GM21360 (cell line): Measurements from ENCODE around the gene TOMM40L.
"Not testable (repeated sequence)": the region's sequence is repeated elsewhere in the genome, so short reads cannot be mapped to it uniquely, and the experiment has no call there.

Experiments used
- ATAC-seq: cut with Tn5 transposase; IDR thresholded peaks from one replicate; pipeline ENCODE4 v1.9.1; 2021; ENCODE audit warnings: mild to moderate bottlenecking, moderate library complexity; ENCODE audit not compliant: unreplicated experiment

The TOMM40L gene

GRCh38 chr1:161219078-161219892 lies 6.6 kb upstream of the TOMM40L start:
- no peak for ATAC-seq

- ATAC-seq, result no peak
Measured at GRCh38 chr1:161220002-161220401, 5.9 kb upstream of the TOMM40L start.

DNA sequence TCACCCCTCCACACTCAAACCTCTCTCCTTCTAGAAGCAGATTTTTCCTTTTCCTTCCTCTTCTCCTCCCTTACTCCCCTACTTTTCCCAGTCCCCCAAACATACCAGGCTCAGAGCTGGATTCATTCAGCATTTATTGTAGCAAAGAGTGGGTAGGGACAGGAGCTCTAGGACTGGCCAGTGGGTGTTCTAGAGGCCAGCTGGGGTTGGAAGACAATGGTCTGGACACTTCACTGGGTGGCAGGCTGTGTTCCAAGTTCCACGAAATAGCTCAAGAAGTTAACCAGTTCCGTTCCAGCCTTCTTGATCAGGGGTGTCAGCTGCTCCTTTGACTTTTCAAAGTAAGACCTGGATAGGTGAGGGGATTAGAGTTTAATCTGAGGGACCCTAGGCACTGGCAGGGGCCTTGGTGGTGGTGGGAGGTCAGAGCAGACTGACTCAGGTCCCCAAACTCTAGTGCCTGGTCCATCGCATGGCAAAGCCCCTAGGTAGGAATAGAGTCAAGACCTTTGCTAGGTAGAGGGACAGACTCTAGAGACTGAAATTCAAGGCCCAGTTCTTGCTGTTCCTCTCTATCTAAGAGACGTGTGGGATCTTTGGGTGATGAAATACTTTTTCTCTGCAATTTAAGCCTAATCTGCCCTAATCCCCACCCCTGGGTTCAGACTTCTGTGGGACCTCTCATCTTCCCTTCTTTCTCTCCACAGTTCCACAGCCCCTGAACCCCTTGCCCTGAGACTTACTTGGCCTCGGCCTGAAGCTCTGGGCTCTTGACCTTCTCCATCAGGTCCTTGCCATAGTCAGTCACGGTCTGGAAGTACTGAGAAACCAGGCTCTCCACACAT lies 3.5 kb upstream of the TOMM40L start:
- ATAC-seq, result no peak

- ATAC-seq, result no peak
Measured at GRCh38 chr1:161223805-161224694, 1.8 kb upstream of the TOMM40L start.

DNA sequence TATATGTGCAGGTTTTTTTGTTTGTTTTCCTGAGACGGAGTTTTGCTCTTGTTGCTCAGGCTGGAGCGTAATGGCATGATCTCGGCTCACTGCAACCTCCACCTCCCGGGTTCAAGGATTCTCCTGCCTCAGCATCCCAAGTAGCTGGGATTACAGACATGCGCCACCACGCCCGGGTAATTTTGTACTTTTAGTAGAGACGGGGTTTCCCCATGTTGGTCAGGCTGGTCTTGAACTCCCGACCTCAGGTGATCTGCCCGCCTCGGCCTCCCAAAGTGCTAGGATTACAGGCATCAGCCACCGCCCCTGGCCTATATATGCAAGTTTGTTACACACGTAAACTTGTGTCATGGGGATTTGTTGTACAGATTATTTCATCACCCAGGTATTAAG lies 1.2 kb upstream of the TOMM40L start:
- not testable (repeated sequence) for ATAC-seq

GRCh38 chr1:161225178-161225533 lies 704 bp upstream of the TOMM40L start:
- ATAC-seq, result no peak

DNA sequence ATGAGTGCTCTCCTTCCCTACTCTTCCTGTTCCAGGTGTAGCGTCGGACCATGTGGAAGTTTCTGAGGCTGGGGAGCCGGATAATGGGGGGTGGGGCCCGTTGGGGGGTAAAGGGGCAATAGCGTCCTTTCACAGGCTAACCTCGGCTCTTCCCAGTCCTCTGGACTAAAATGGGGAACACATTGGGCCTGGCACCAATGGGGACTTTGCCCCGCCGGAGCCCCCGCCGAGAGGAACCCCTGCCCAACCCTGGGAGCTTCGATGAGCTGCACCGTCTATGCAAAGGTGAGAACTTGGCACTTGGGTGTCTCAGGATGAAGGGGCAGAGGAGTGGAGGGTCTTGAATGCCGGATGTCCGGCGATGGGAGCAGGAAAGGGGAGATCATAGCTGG lies 456 bp downstream of the TOMM40L start:
- no peak for ATAC-seq

DNA sequence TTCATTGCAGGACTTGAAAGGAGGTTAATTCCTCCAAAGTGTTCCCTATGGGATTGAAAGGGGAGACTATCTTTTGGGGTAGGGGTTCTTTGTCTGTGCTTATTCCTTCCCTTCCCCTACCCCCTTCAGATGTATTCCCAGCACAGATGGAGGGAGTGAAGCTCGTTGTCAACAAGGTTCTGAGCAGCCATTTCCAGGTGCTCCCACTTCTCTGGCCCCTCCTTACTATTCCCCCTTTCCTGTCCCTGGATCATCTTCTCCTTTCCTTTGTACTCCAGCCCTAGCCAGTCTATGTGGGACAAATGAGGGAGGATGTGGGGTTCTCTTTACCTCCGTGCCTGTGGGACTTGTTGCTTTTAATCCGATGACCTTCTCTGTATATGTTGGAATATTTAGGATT lies 899 bp downstream of the TOMM40L start:
- ATAC-seq, result no peak

DNA sequence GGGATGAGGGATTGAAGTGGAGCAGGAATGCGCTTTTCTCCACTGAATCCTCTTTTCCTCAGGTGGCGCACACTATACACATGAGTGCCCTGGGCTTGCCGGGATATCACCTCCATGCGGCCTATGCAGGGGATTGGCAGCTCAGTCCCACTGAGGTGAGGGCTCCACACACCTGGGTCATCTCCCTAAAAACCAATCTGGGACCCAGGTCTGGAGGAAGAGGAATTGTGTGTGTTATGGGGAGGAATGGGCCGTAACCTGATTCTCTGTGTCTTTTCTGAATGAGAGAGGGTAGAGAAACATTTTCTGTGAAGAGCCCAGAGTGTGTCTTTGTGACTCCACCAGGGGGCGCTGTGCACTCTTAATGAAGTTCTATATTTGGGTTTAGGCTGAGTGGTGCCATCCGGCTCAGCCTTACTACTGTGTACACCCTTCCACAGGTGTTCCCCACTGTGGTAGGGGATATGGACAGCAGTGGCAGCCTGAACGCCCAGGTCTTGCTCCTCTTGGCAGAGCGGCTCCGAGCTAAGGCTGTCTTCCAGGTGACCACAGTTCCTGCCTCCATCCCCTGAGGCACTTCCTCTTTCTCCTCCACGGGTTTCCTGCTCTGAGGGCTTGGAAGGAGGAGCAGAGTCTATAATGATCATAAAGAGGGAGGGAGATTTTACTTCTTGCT lies 1.5 kb downstream of the TOMM40L start:
- ATAC-seq, result peak; percentile 38

- ATAC-seq, result no peak
Measured at GRCh38 chr1:161228032-161228431, 2.2 kb downstream of the TOMM40L start.

GRCh38 chr1:161229896-161230295 lies 4.0 kb downstream of the TOMM40L start:
- no peak for ATAC-seq

DNA sequence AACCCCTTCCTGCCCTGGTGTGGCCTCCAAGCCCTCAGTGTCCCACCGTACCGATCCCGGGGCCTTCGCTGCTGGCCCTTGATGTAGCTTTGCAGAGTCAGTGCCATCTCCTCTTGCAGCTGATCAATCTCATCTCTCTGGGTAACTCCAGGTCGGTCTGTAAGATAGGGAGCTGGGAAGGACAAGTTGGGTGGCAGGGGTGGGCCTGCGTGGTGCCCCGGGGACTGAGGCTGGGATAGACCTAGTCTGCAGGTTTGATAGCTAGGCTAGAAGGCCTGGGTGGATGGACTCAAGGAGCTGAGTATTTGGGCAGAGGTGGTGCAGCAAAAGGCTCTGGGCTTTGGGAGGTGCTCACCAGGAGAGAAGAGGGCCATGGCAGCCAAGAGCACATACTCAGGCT lies 4.9 kb downstream of the TOMM40L start:
- no peak for ATAC-seq

- ATAC-seq, result no peak
Measured at GRCh38 chr1:161233102-161233501, 7.2 kb downstream of the TOMM40L start.

GRCh38 chr1:161235957-161236775 lies 10.3 kb downstream of the TOMM40L start:
- ATAC-seq, result no peak

DNA sequence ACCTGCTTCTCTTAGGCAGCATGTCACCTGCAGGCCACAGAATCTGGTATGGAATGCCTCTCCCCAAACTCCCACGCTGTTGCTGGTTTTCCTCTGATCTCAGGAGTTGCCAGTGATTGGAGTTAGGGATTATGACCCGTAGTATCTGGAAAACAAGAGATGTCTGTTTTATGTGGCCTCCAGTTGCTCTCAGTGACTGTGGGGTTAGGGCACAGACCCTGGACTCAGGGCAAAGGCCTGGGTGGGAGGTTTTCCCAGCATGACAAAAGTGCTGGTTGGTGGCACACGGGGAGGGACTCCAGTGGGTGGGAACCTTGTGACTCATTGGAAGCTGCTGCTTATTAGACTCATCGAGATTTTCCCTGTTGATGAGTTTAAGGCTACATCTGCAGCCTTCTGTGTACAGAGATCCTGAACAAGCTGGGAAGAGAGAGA lies 12.2 kb downstream of the TOMM40L start, which contains the start of gene NR1I3:
NR1I3 (minus strand) TSS at position 165 of the 435 bp plus-strand sequence. CDS start 1,638 bp downstream, outside the sequence.
- ATAC-seq, result no peak

- ATAC-seq, result no peak
Measured at GRCh38 chr1:161241682-161242081, 15.8 kb downstream of the TOMM40L start.

DNA sequence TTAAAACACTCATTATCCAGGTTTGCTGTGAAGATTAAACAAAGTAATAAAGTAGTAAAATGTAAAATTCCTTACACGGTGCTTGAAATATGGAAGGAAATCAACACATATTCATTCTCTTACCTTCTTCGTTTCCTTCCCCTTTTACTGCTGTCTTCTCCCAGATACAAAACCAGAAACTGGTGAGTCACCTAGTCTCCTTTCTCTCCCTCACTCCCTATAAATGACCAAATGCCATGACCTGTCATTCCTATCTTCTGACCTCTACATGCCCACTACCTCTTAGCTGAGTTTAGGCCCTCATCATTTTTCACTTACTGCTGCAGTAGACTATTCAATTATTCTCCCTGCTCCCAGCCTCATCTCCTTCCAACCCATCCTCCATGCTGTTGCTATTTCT lies 16.5 kb downstream of the TOMM40L start:
- ATAC-seq, result no peak

- no peak for ATAC-seq
Measured at GRCh38 chr1:161244888-161245287, 19.0 kb downstream of the TOMM40L start.

DNA sequence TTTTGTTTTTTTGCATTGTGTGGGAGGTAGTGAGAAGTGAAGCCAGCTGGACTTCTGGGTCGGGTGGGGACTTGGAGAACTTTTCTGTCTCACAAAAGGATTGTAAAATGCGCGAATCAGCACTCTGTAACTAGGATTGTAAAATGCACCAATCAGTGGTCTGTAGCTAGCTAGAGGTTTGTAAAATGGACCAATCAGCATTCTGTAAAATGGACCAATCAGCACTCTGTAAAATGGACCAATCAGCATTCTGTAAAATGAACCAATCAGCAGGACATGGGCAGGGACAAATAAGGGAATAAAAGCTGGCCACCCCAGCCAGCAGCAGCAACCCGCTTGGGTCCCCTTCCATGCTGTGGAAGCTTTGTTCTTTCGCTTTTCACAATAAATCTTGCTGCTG lies 24.2 kb downstream of the TOMM40L start:
- not testable (repeated sequence) for ATAC-seq

DNA sequence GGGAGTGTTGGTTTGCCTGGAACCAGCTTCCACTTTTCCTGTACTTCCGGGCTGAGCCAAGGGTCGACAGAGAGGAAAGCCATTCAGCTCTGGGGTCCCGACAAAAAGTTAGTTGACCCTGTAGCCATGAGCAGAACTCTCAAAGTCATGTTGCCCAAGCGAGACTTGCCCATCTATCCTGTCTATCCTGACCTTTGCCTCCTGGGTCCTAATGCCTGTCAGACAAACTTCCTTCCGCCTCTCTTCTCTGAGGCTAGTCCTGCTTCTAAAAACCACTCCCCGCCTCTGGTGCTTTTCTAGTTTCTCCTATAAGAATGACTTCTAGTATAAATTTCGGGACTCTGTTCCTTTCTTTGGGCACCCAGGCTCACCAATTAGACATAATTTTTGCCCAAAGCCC lies 25.0 kb downstream of the TOMM40L start:
- ATAC-seq, result no peak
